T-helper 2 cell treated with Interferon-gamma antibody and Interleukin-4, amounts not matched to agents 5 μg/mL and 100 μg/mL, for 36 hours (primary cell): ENCODE measurements around the gene JPH2.

Source experiments
- DNase-seq: peaks from one replicate; pipeline ENCODE4 v3.0.0; 2021; ENCODE audit warnings: low spot score
- H3K27ac Mint-ChIP-seq: one replicate; pipeline ENCODE4 v1.8.0; 2021; ENCODE audit warnings: mild to moderate bottlenecking, mixed read lengths
- H3K27me3 Mint-ChIP-seq: one replicate; pipeline ENCODE4 v1.8.0; 2021; ENCODE audit warnings: low read depth, mixed read lengths
- H3K36me3 Mint-ChIP-seq: one replicate; pipeline ENCODE4 v1.8.0; 2021; ENCODE audit warnings: low read depth, mixed read lengths
- H3K4me1 Mint-ChIP-seq: one replicate; pipeline ENCODE4 v1.8.0; 2021; ENCODE audit warnings: low read depth, mixed read lengths
- H3K4me3 Mint-ChIP-seq: one replicate; pipeline ENCODE4 v1.8.0; 2022; ENCODE audit warnings: mild to moderate bottlenecking, moderate library complexity, mixed read lengths
- H3K9me3 Mint-ChIP-seq: one replicate; pipeline ENCODE4 v1.8.0; 2021; ENCODE audit warnings: mixed read lengths

Gene JPH2

GRCh38 chr20:44080064-44080463 is 106.9 kb downstream of the JPH2 start:
- no peak overlapping the region for H3K27ac Mint-ChIP-seq
- peaks cover 34% of the 10 kb centered on the region for H3K4me1 Mint-ChIP-seq
- H3K27me3 Mint-ChIP-seq, result peaks cover 4% of the 10 kb centered on the region
- H3K4me3 Mint-ChIP-seq, result no peak overlapping the region
- DNase-seq, result no peak
- no peaks in the 10 kb centered on the region for H3K36me3 Mint-ChIP-seq
- no peaks in the 10 kb centered on the region for H3K9me3 Mint-ChIP-seq

- DNase-seq, result no peak
- Mint-ChIP-seq H3K27ac (no peak overlapping the region), H3K9me3 (no peaks in the 10 kb centered on the region), H3K27me3 (peaks cover 4% of the 10 kb centered on the region), H3K36me3 (no peaks in the 10 kb centered on the region), H3K4me3 (no peak overlapping the region), H3K4me1 (peaks cover 42% of the 10 kb centered on the region)
These were observed 107.7 kb downstream of the JPH2 start for GRCh38 chr20:44079291-44079690.

- Mint-ChIP-seq H3K36me3 (no peaks in the 10 kb centered on the region), H3K9me3 (no peaks in the 10 kb centered on the region), H3K4me1 (peaks cover 65% of the 10 kb centered on the region), H3K27me3 (peaks cover 4% of the 10 kb centered on the region), H3K4me3 (no peak overlapping the region), H3K27ac (no peak overlapping the region)
- DNase-seq, result no peak
These were observed 111.1 kb downstream of the JPH2 start for GRCh38 chr20:44075950-44076232.

- no peaks in the 10 kb centered on the region for H3K9me3 Mint-ChIP-seq
- no peak for DNase-seq
- H3K27ac Mint-ChIP-seq, result no peak overlapping the region
- no peaks in the 10 kb centered on the region for H3K36me3 Mint-ChIP-seq
- peaks cover 63% of the 10 kb centered on the region for H3K4me1 Mint-ChIP-seq
- no peak overlapping the region for H3K4me3 Mint-ChIP-seq
- H3K27me3 Mint-ChIP-seq, result peaks cover 4% of the 10 kb centered on the region
These were observed 111.6 kb downstream of the JPH2 start for GRCh38 chr20:44075191-44075949.

- Mint-ChIP-seq H3K27ac (peak overlapping the region; percentile 18), H3K9me3 (no peaks in the 10 kb centered on the region), H3K4me3 (no peak overlapping the region), H3K36me3 (no peaks in the 10 kb centered on the region), H3K27me3 (peaks cover 4% of the 10 kb centered on the region), H3K4me1 (peaks cover 63% of the 10 kb centered on the region)
- DNase-seq, result no peak
These were observed 112.5 kb downstream of the JPH2 start for GRCh38 chr20:44074252-44075151.

GRCh38 chr20:44073675-44074071 is 113.3 kb downstream of the JPH2 start:
- Mint-ChIP-seq H3K27ac (no peak overlapping the region), H3K9me3 (no peaks in the 10 kb centered on the region), H3K36me3 (no peaks in the 10 kb centered on the region), H3K4me3 (no peak overlapping the region), H3K27me3 (peaks cover 4% of the 10 kb centered on the region), H3K4me1 (peaks cover 63% of the 10 kb centered on the region)
- DNase-seq, result no peak

GRCh38 chr20:44073011-44073674 is 113.8 kb downstream of the JPH2 start:
- H3K27ac Mint-ChIP-seq, result no peak overlapping the region
- no peak overlapping the region for H3K4me3 Mint-ChIP-seq
- DNase-seq, result no peak
- no peaks in the 10 kb centered on the region for H3K36me3 Mint-ChIP-seq
- peaks cover 60% of the 10 kb centered on the region for H3K4me1 Mint-ChIP-seq
- peaks cover 4% of the 10 kb centered on the region for H3K27me3 Mint-ChIP-seq
- H3K9me3 Mint-ChIP-seq, result no peaks in the 10 kb centered on the region

GRCh38 chr20:44072384-44072783 is 114.6 kb downstream of the JPH2 start:
- Mint-ChIP-seq H3K36me3 (no peaks in the 10 kb centered on the region), H3K27me3 (peaks cover 4% of the 10 kb centered on the region), H3K4me1 (peaks cover 66% of the 10 kb centered on the region), H3K4me3 (no peak overlapping the region), H3K27ac (no peak overlapping the region), H3K9me3 (no peaks in the 10 kb centered on the region)
- DNase-seq, result no peak

GRCh38 chr20:44071526-44072111 is 115.4 kb downstream of the JPH2 start:
- DNase-seq, result no peak
- H3K4me3 Mint-ChIP-seq, result no peak overlapping the region

GRCh38 chr20:44071057-44071456 is 115.9 kb downstream of the JPH2 start:
- Mint-ChIP-seq H3K4me3 (no peak overlapping the region), H3K4me1 (peaks cover 67% of the 10 kb centered on the region), H3K27me3 (peaks cover 8% of the 10 kb centered on the region), H3K27ac (no peak overlapping the region), H3K9me3 (no peaks in the 10 kb centered on the region), H3K36me3 (peaks cover 2% of the 10 kb centered on the region)
- no peak for DNase-seq

More at GRCh38 chr20:44071526-44072111, 115.4 kb downstream of the JPH2 start:
- H3K27me3 Mint-ChIP-seq, result peaks cover 8% of the 10 kb centered on the region
- no peaks in the 10 kb centered on the region for H3K9me3 Mint-ChIP-seq
- peaks cover 67% of the 10 kb centered on the region for H3K4me1 Mint-ChIP-seq
- H3K27ac Mint-ChIP-seq, result no peak overlapping the region
- no peaks in the 10 kb centered on the region for H3K36me3 Mint-ChIP-seq

- peaks cover 64% of the 10 kb centered on the region for H3K4me1 Mint-ChIP-seq
- DNase-seq, result no peak
- peaks cover 3% of the 10 kb centered on the region for H3K36me3 Mint-ChIP-seq
- H3K27me3 Mint-ChIP-seq, result peaks cover 5% of the 10 kb centered on the region
- H3K27ac Mint-ChIP-seq, result peak overlapping the region; percentile 92
- no peaks in the 10 kb centered on the region for H3K9me3 Mint-ChIP-seq
- peak overlapping the region; percentile 82 for H3K4me3 Mint-ChIP-seq
These were observed 116.7 kb downstream of the JPH2 start for GRCh38 chr20:44070139-44070900.

- peak; percentile 65 for DNase-seq
- Mint-ChIP-seq H3K36me3 (peaks cover 3% of the 10 kb centered on the region), H3K4me1 (peaks cover 55% of the 10 kb centered on the region)
These were observed 117.6 kb downstream of the JPH2 start for GRCh38 chr20:44069203-44070011.

More at GRCh38 chr20:44069203-44070011, 117.6 kb downstream of the JPH2 start:
- H3K9me3 Mint-ChIP-seq, result no peaks in the 10 kb centered on the region
- peak overlapping the region; percentile 82 for H3K4me3 Mint-ChIP-seq
- H3K27me3 Mint-ChIP-seq, result peaks cover 4% of the 10 kb centered on the region
- peak overlapping the region; percentile 92 for H3K27ac Mint-ChIP-seq
